B cell (primary cell): Measurements from ENCODE around the gene ZBTB25. TPM values are rescaled to one million over a fixed set of nuclear protein-coding genes. Genes with fewer than 3 reads are reported as not detected.

ENCODE experiments used
- ATAC-seq: fragments of 200-7000 bp; cut with Tn5 transposase; one replicate; pipeline ENCODE4 v1.10.0; 2021; ENCODE audit warnings: low read depth, mild to moderate bottlenecking, moderate number of reproducible peaks, moderate library complexity
- CTCF ChIA-PET: fragments of 350-600 bp; sonication (Branson Sonifier 250); formaldehyde crosslinking; loops from one replicate; lab custom pipeline; 2021; ENCODE audit warnings: antibody characterized with exemption, inconsistent platforms; lab: Charles Lee
- POLR2A ChIA-PET: fragments of 350-600 bp; sonication (Branson Sonifier 250); formaldehyde crosslinking; loops from one replicate; lab custom pipeline; 2021; ENCODE audit warnings: antibody characterized with exemption; lab: Charles Lee
- DNase-seq: peaks from one replicate; pipeline ENCODE4 v3.0.0; 2013
- H2AFZ ChIP-seq: 2 replicates; pipeline ENCODE4 v1.6.1; 2012; ENCODE audit warnings: mild to moderate bottlenecking, low read depth, low read length; ENCODE audit not compliant: insufficient read depth, poor library complexity, severe bottlenecking
- H3K27ac ChIP-seq, 2 donors: 1 replicate in 1 of 2; 2 replicates in 1 of 2; pipeline ENCODE4 v1.5.1; 2012 to 2013; ENCODE audit warnings: low read length in 2 of 2, mild to moderate bottlenecking in 2 of 2, moderate library complexity in 1 of 2
- H3K27me3 ChIP-seq, 4 experiments: fragments of 200-600 bp in 1 of 4; sonication (generic) in 1 of 4; replicated peaks in 1 of 4; 1 replicate in 2 of 4; 2 replicates in 2 of 4; pipeline versions ENCODE4 v1.6.1 to v1.7.0; 2013 to 2016; ENCODE audit warnings: low read length in 3 of 4, mild to moderate bottlenecking in 2 of 4, mixed read lengths in 1 of 4, moderate library complexity in 1 of 4; ENCODE audit not compliant: insufficient read depth in 4 of 4, control insufficient read depth in 3 of 4; ENCODE audit errors: control extremely low read depth in 1 of 4
- H3K36me3 ChIP-seq, 2 experiments: replicated peaks in 1 of 2; 1 replicate in 1 of 2; 2 replicates in 1 of 2; pipeline versions ENCODE4 v1.6.1 to v1.7.1; 2013; ENCODE audit warnings: low read length in 1 of 2; ENCODE audit not compliant: insufficient read depth in 2 of 2, control insufficient read depth in 1 of 2; ENCODE audit errors: control extremely low read depth in 1 of 2, extremely low read depth in 1 of 2
- H3K4me1 ChIP-seq, 2 donors: fragments of 200-600 bp in 1 of 2; sonication (generic) in 1 of 2; 1 replicate in 1 of 2; 2 replicates in 1 of 2; pipeline versions ENCODE4 v1.5.1 to v1.6.1; 2013 to 2017; ENCODE audit warnings: low read length in 2 of 2; ENCODE audit not compliant: control insufficient read depth in 2 of 2, insufficient read depth in 2 of 2
- H3K4me2 ChIP-seq: replicated peaks from 2 replicates; pipeline ENCODE3; 2012; ENCODE audit warnings: mild to moderate bottlenecking, low read depth, low read length; ENCODE audit not compliant: poor library complexity, severe bottlenecking
- H3K4me3 ChIP-seq, 5 experiments: fragments of 200-600 bp in 1 of 5; sonication (generic) in 1 of 5; 1 replicate in 3 of 5; 2 replicates in 2 of 5; pipeline versions ENCODE4 v1.5.1 to v1.7.0; 2011 to 2016; ENCODE audit warnings: low read length in 4 of 5, mild to moderate bottlenecking in 4 of 5, low read depth in 2 of 5, control low read depth in 1 of 5, moderate library complexity in 1 of 5; ENCODE audit not compliant: insufficient read depth in 1 of 5; ENCODE audit errors: control extremely low read depth in 1 of 5, extremely low read depth in 1 of 5
- H3K79me2 ChIP-seq: fragments of 200-600 bp; sonication (generic); one replicate; pipeline ENCODE4 v1.6.0; 2016; ENCODE audit warnings: low read length; ENCODE audit not compliant: control insufficient read depth, insufficient read depth
- H3K9ac ChIP-seq: fragments of 200-600 bp; sonication (generic); 2 replicates; pipeline ENCODE4 v1.6.1; 2017; ENCODE audit warnings: mild to moderate bottlenecking, low read length, moderate library complexity
- H3K9me3 ChIP-seq, 3 donors: one replicate each; pipeline versions ENCODE4 v1.6.1 to v1.7.1; 2013; ENCODE audit warnings: low read length in 2 of 3; ENCODE audit not compliant: control insufficient read depth in 2 of 3, insufficient read depth in 1 of 3; ENCODE audit errors: control extremely low read depth in 1 of 3
- H4K20me1 ChIP-seq: 2 replicates; pipeline ENCODE4 v1.6.0; 2012; ENCODE audit warnings: mild to moderate bottlenecking, low read length; ENCODE audit not compliant: insufficient read depth, control insufficient read depth, poor library complexity, severe bottlenecking
- H3K27ac Mint-ChIP-seq: one replicate; pipeline ENCODE4 v1.8.0; 2021; ENCODE audit warnings: mixed read lengths
- H3K27me3 Mint-ChIP-seq: one replicate; pipeline ENCODE4 v1.8.0; 2021; ENCODE audit warnings: mixed read lengths
- H3K4me1 Mint-ChIP-seq: one replicate; pipeline ENCODE4 v1.8.0; 2021; ENCODE audit warnings: mixed read lengths
- H3K4me3 Mint-ChIP-seq: one replicate; pipeline ENCODE4 v1.8.0; 2021; ENCODE audit warnings: mixed read lengths
- H3K9me3 Mint-ChIP-seq: one replicate; pipeline ENCODE4 v1.8.0; 2022; ENCODE audit warnings: mixed read lengths; ENCODE audit not compliant: insufficient read depth
- CTCF ChIP-seq: fragments of 200-600 bp; IDR thresholded peaks from one replicate; pipeline ENCODE4 v1.8.0; 2022; ENCODE audit warnings: antibody characterized with exemption, mild to moderate bottlenecking
- EZH2 ChIP-seq: IDR thresholded peaks from 2 replicates; pipeline ENCODE4 v1.6.1; 2012; ENCODE audit warnings: borderline replicate concordance, low read depth, mild to moderate bottlenecking, moderate library complexity, low read length; ENCODE audit not compliant: insufficient read depth, poor library complexity, severe bottlenecking
- WGBS: methylation state at CpG from one replicate; pipeline ENCODE4 v1.1.5; 2013; ENCODE audit warnings: missing lambda C conversion rate; ENCODE audit not compliant: insufficient coverage; 5-methylcytosine and 5-hydroxymethylcytosine counted together
- intact Hi-C: fragments of 100-400 bp; cut with micrococcal nuclease; formaldehyde crosslinking; loops from one replicate; pipeline ENCODE4 v1.10.0; 2022
- polyA plus RNA-seq: library from polyadenylated mRNA; depleted of rRNA; stranded (reverse); fragments of >200 nt; gene quantifications from 2 replicates; pipeline ENCODE4 v1.2.3, GENCODE V29; 2012
- total RNA-seq, 2 donors: library from RNA; stranded (reverse); fragments of 120-200 nt in 1 of 2; gene quantifications; 1 replicate in 1 of 2; 2 replicates in 1 of 2; pipeline versions ENCODE4 v1.2.3 to v1.2.4, GENCODE V29; 2013 to 2022

The ZBTB25 gene
- total and polyA plus RNA-seq, 2 donors (not counting 1 experiment from before 2014, with no cell fraction given) = 20.8 to 45.7 TPM

GRCh38 chr14:64417055-64417770 is 86.4 kb downstream of the ZBTB25 start:
- ChIA-PET POLR2A (no interaction called here), CTCF (interaction anchor here (2.2 kb wide), 1 partner anchor 13 kb away, joined by 9 read pairs; no protein-coding TSS in a partner anchor)
- H3K4me2 ChIP-seq = no peak overlapping the region
- Mint-ChIP-seq H3K9me3 (no peaks in the 10 kb centered on the region), H3K4me1 (no peaks in the 10 kb centered on the region), H3K27me3 (no peaks in the 10 kb centered on the region), H3K27ac (no peak overlapping the region), H3K4me3 (no peak overlapping the region)
- no peak for TF ChIP-seq CTCF
- no peak for TF ChIP-seq EZH2
- H2AFZ ChIP-seq = no peak overlapping the region
- peaks cover 20 to 66% of the 10 kb centered on the region in 2 experiments for H3K36me3 ChIP-seq
- DNase-seq (no peak), ATAC-seq (no peak)
- no peaks in the 10 kb centered on the region for H4K20me1 ChIP-seq
- no peaks in the 10 kb centered on the region for H3K27me3 ChIP-seq
- H3K79me2 ChIP-seq = no peaks in the 10 kb centered on the region
- H3K4me1 ChIP-seq = no peaks in the 10 kb centered on the region
- no peak overlapping the region for H3K27ac ChIP-seq
- H3K4me3 ChIP-seq = no peak overlapping the region
- 88% methylated on average over 1 of the region's 5 CpGs for WGBS
- intact Hi-C loops = no loop called here
- H3K9ac ChIP-seq = no peak overlapping the region
- H3K9me3 ChIP-seq = no peaks in the 10 kb centered on the region

GRCh38 chr14:64416348-64416932 is 87.2 kb downstream of the ZBTB25 start:
- WGBS = no CpG with 5 or more reads among the region's 3 CpGs

More at GRCh38 chr14:64416348-64416932, 87.2 kb downstream of the ZBTB25 start:
- H3K4me2 ChIP-seq = no peak overlapping the region
- no peak overlapping the region for H3K27ac ChIP-seq
- ATAC-seq (no peak), DNase-seq (no peak)
- POLR2A ChIA-PET = no interaction called here
- intact Hi-C loops = no loop called here
- no peaks in the 10 kb centered on the region for H3K4me1 Mint-ChIP-seq
- no peak overlapping the region for H3K9ac ChIP-seq
- no peak overlapping the region for H3K27ac Mint-ChIP-seq
- CTCF ChIA-PET = interaction anchor here (2.2 kb wide), 1 partner anchor 14 kb away, joined by 9 read pairs; no protein-coding TSS in a partner anchor
- H3K27me3 ChIP-seq = no peaks in the 10 kb centered on the region
- H3K27me3 Mint-ChIP-seq = no peaks in the 10 kb centered on the region
- TF ChIP-seq EZH2 (no peak), CTCF (no peak)
- peaks cover 20 to 63% of the 10 kb centered on the region in 2 experiments for H3K36me3 ChIP-seq
- no peak overlapping the region for H2AFZ ChIP-seq
- no peak overlapping the region for H3K4me3 Mint-ChIP-seq
- no peak overlapping the region for H3K4me3 ChIP-seq
- no peaks in the 10 kb centered on the region for H3K9me3 Mint-ChIP-seq
- no peaks in the 10 kb centered on the region for H3K9me3 ChIP-seq
- no peaks in the 10 kb centered on the region for H3K79me2 ChIP-seq
- H4K20me1 ChIP-seq = no peaks in the 10 kb centered on the region
- H3K4me1 ChIP-seq = no peaks in the 10 kb centered on the region
